AG09319 (cell line): ENCODE data around the gene ZNF771.
A peak's percentile ranks its signal among the peaks of the same experiment; 100 is the strongest.
"Not testable (repeated sequence)": the region's sequence is repeated elsewhere in the genome, so short reads cannot be mapped to it uniquely, and the experiment has no call there.

Source experiments
- DNase-seq: peaks from one replicate; pipeline ENCODE4 v3.0.0-alpha.2; 2010; ENCODE audit warnings: low read depth; ENCODE audit errors: extremely low read depth
- CTCF ChIP-seq: IDR thresholded peaks from 2 replicates; pipeline ENCODE4 v1.5.1; 2011; ENCODE audit warnings: low read depth, mild to moderate bottlenecking, inconsistent platforms, low read length, moderate library complexity

The ZNF771 gene

GRCh38 chr16:30444231-30445148 is 37.1 kb downstream of the ZNF771 start:
- no peak for DNase-seq
- TF ChIP-seq CTCF = no peak

GRCh38 chr16:30445149-30445407 is 37.7 kb downstream of the ZNF771 start:
- DNase-seq = no peak
- TF ChIP-seq CTCF = no peak

DNA sequence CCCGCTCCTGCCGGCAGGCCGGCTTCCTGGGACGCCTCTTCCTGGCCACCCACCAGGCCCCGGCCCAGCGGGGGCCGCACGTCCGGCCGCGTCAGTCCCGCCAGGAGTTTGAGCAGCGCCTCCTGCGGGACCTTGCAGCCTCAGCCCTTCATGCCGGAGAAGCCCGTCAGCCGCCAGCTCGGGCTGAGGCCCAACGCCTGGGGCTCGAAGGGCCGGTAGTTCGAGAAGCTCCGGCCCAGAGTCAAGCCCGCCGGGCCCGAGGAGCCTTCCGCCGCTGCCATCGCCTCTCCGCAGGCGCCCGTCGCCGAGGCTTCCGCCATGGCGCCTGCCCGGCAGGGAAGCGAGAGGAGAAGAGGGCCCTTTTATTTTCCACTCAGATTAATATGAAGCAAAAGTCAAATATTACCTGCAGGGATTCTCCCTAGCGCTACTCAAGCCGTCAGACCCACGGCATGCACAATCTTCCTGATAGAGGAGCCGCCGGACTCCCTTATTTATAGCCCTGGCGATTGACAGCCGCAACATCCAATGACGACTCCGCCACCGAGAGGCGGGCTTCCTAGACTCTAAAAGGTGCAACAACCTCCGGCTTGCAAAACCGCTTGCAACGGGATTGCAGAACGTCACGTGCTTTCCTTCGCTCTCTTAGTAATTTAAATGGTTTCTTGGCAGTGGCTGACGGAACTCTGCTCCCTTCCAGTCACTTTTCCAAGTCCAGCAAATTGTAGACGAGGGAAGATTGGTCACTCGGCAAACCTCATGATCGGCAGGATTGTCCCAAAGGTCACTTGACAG is 38.2 kb downstream of the ZNF771 start, which contains the start of gene SEPHS2:
SEPHS2 (minus strand) TSS at position 467 of the 795 bp plus-strand sequence; CDS start at position 320, 147 bp downstream.
- TF ChIP-seq CTCF = peak; percentile 53
- peak; percentile 95 for DNase-seq

DNA sequence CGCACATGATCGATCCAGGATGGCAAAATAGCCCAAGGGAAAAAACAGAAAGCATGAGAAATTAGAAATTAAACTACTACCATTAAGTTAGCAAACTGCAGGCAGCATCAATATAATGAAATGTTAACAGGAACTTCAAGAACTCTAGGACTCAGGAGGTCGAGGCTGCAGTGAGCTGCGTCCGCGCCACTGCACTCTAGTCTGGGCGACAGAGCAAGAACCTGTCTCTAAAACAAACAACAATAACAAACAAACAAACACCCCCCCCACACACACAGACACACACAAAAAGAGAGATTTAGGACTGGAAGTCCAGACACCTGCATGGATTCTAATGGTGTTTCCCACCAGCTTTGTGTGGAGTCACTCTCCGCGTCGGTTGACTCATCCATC is 38.8 kb downstream of the ZNF771 start:
- no peak for TF ChIP-seq CTCF
- no peak for DNase-seq

DNA sequence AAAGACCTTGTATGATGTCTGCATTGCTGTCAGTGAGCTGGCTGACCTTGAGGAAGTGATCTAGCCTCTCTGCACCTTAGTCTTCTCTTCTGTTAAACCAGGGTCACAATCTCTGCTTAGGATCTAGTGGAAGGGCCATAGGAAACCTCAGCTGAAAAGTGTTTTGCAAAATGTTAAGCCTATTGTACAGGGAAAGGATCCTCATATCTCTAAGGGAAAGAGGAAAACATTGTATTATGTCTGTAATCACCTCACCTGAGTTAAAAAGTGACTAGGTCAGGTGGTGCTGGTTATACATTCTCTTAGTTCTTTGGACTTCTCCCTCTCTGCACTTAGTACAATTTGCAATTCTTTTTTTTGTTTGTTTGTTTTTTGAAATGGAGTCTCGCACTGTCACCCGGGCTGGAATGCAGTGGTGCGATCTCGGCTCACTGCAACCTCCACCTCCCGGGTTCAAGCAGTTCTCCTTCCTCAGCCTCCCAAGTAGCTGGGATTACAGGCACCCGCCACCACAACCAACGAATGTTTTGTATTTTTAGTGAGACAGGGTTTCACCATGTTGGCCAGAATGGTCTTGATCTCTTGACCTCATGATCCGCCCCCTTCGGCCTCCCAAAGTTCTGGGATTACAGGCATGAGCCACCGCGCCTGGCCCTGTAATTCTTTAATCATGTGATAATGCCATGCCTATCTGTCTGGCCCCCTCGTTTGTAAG is 40.3 kb downstream of the ZNF771 start:
- no peak for DNase-seq
- TF ChIP-seq CTCF = no peak

DNA sequence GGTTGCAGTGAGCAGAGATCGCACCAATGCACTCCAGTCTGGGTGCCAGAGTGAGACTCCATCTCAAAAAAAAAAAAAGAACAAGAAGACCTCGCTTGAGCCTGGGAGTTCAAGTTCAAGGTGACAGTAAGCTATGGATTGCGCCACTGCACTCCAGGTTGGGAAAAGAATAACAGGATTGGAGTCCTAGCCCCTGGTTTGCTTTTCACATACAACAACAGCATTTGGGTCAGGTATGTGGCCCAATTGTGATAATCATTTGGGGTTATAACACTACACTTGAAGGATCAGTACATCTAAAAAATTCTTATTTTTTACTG is 41.7 kb downstream of the ZNF771 start:
- DNase-seq = no peak
- no peak for TF ChIP-seq CTCF

GRCh38 chr16:30452709-30453580 is 45.5 kb downstream of the ZNF771 start:
- DNase-seq = not testable (repeated sequence)
